Fibroblast of the aortic adventitia (primary cell): ENCODE data around the gene DIDO1. TPM values are rescaled to one million over a fixed set of nuclear protein-coding genes. Genes with fewer than 3 reads are reported as not detected.

Source experiments
- DNase-seq: peaks from one replicate; pipeline ENCODE4 v3.0.0-alpha.2; 2010; ENCODE audit warnings: low read depth
- H3K4me3 ChIP-seq: 2 replicates; pipeline ENCODE4 v1.5.1; 2011; ENCODE audit warnings: low read depth, mild to moderate bottlenecking, control low read depth, low read length, moderate library complexity
- CTCF ChIP-seq: IDR thresholded peaks from 2 replicates; pipeline ENCODE4 v1.5.1; 2011; ENCODE audit warnings: mild to moderate bottlenecking, low read length, control low read depth, inconsistent platforms; ENCODE audit not compliant: insufficient read depth
- total RNA-seq: library from RNA; depleted of rRNA; stranded (reverse); fragments of >200 nt; gene quantifications from 2 replicates; pipeline ENCODE4 v1.2.3, GENCODE V29; 2012; ENCODE audit warnings: low replicate concordance

Gene DIDO1
- total RNA-seq, 1 donor: 48.4 TPM

GRCh38 chr20:62947532-62948300, 21.4 kb upstream of the DIDO1 start:
- no peak for TF ChIP-seq CTCF
- no peak for DNase-seq
- H3K4me3 ChIP-seq: no peak overlapping the region

GRCh38 chr20:62946918-62947317, 20.6 kb upstream of the DIDO1 start:
- TF ChIP-seq CTCF: no peak
- H3K4me3 ChIP-seq: no peak overlapping the region
- peak; percentile 70 for DNase-seq

- DNase-seq: no peak
- no peak overlapping the region for H3K4me3 ChIP-seq
- no peak for TF ChIP-seq CTCF
Observed at GRCh38 chr20:62945771-62946339, 19.6 kb upstream of the DIDO1 start.

- TF ChIP-seq CTCF: no peak
- no peak overlapping the region for H3K4me3 ChIP-seq
- no peak for DNase-seq
Observed at GRCh38 chr20:62944746-62945145, 18.4 kb upstream of the DIDO1 start.

GRCh38 chr20:62944184-62944583, 17.9 kb upstream of the DIDO1 start:
- no peak for TF ChIP-seq CTCF
- DNase-seq: no peak
- H3K4me3 ChIP-seq: no peak overlapping the region

GRCh38 chr20:62943396-62943795, 17.1 kb upstream of the DIDO1 start:
- no peak for TF ChIP-seq CTCF
- no peak overlapping the region for H3K4me3 ChIP-seq
- DNase-seq: no peak
